ENCODE results near the gene CDC42BPB.

Gene CDC42BPB

DNA sequence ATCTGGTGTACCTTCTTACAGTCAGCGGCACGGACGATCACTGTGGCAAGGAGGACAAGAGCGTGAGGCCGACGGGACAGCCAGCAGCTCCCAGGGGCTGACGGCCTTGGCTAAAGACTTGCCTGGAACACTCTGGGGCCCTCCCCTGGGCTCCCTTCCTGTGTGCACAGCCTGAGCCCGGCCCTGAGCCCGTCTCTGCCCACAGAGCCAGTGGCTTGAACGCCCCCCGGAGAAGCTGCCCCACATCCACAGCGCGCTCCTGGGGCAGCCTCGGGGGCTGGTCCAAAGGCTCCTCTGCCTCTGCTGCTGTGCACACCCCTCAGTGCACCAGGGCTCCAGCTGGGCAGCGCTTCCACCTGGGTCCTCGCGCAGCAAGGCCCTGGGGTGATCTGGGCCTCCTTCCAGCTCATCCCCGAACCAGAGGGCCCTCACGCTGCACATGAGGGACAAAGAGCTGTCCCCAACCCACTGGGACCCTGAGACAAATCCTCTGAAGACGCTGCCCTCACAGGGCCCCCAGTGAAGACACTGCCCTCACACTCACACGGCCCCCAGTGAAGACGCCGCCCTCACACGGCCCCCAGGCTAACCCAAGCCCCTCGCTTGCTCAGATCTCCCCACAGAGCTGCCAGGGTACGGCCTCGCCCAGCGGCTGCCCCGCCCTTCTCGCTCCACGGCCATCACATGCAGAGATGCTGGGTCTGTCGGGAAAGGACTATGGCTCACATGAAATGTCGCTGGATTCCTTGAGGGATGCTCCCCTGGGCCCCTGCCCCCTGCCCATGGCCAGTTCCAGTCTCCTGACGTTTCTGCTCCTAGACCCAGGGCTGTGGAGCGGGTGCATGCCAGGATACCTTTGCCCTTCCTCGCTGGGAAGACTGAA, 112.7 kb downstream of the CDC42BPB start:
- TF ChIP-seq POLR2AphosphoS5 (IDR thresholded peaks at IDR 0.05; ENCODE audit: low read depth, low read length): no peak
- TF ChIP-seq PAX5 (IDR thresholded peaks at IDR 0.05; ENCODE audit: insufficient read depth, low read length, severe bottlenecking): no peak
- no peak for TF ChIP-seq POU2F2 (IDR thresholded peaks at IDR 0.05; ENCODE audit: low read depth, low read length)
- TF ChIP-seq POLR2A (IDR thresholded peaks at IDR 0.05; ENCODE audit: low read depth, low read length): no peak
- TF ChIP-seq TAF1 (IDR thresholded peaks at IDR 0.05; ENCODE audit: low read depth, low read length): no peak
- no peak for TF ChIP-seq SPI1 (IDR thresholded peaks at IDR 0.05; ENCODE audit: low read depth, low read length)
- DNase-seq (ENCODE audit: insufficient read length, low spot score) (no peak), FAIRE-seq (no peak)

DNA sequence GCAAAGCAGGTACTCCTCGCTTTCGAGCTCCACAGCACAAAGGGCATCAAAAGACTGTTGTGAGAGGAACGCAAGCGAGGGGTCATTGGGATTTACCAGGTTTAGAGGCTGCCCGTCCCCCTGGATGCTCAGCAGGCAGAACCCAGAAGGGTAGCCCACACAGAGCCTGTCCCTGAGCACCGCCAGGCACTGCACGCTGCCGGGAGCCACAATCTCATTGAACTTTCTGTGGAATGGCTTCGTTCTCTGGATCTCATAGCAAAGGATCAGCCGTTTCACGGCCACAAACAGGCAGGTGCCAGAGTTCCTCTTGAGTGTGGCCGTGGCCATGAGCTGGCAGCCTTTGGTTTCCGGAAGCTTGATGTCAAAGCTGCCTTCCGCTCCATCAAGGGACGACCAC, 113.4 kb downstream of the CDC42BPB start:
- no peak for DNase-seq (ENCODE audit: insufficient read length, low spot score)

DNA sequence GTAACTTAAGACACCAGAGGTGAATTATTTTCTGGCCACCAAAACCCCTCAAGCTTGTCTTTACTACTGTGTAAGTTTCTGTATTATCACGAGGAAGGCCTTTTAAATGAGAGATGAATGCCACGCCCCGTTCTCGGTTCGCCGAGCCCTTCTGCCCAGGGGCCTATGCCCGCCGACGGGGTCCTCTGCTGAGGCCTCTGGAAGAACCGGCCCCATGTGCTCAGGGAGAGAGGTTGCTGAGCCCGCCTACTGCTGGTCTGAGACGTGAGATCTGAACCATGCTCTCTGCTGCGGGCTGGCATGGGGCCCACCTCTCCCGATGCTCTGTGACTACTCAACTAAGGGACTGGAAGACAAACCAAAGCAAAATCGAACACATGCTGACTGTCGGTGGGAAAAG, 113.9 kb downstream of the CDC42BPB start:
- no peak for FAIRE-seq
- DNase-seq (ENCODE audit: insufficient read length, low spot score): no peak
- TF ChIP-seq SPI1 (IDR thresholded peaks at IDR 0.05; ENCODE audit: low read depth, low read length): no peak
- TF ChIP-seq TAF1 (IDR thresholded peaks at IDR 0.05; ENCODE audit: low read depth, low read length): no peak
- TF ChIP-seq PAX5 (IDR thresholded peaks at IDR 0.05; ENCODE audit: insufficient read depth, low read length, severe bottlenecking): no peak
- TF ChIP-seq POU2F2 (IDR thresholded peaks at IDR 0.05; ENCODE audit: low read depth, low read length): no peak
- TF ChIP-seq POLR2AphosphoS5 (IDR thresholded peaks at IDR 0.05; ENCODE audit: low read depth, low read length): no peak
- no peak for TF ChIP-seq POLR2A (IDR thresholded peaks at IDR 0.05; ENCODE audit: low read depth, low read length)

More for the DNA sequence above, 113.4 kb downstream of the CDC42BPB start:
- FAIRE-seq: no peak
- no peak for TF ChIP-seq POLR2A (IDR thresholded peaks at IDR 0.05; ENCODE audit: low read depth, low read length)
- TF ChIP-seq PAX5 (IDR thresholded peaks at IDR 0.05; ENCODE audit: insufficient read depth, low read length, severe bottlenecking): no peak
- TF ChIP-seq SPI1 (IDR thresholded peaks at IDR 0.05; ENCODE audit: low read depth, low read length): no peak
- no peak for TF ChIP-seq POU2F2 (IDR thresholded peaks at IDR 0.05; ENCODE audit: low read depth, low read length)
- no peak for TF ChIP-seq POLR2AphosphoS5 (IDR thresholded peaks at IDR 0.05; ENCODE audit: low read depth, low read length)

DNA sequence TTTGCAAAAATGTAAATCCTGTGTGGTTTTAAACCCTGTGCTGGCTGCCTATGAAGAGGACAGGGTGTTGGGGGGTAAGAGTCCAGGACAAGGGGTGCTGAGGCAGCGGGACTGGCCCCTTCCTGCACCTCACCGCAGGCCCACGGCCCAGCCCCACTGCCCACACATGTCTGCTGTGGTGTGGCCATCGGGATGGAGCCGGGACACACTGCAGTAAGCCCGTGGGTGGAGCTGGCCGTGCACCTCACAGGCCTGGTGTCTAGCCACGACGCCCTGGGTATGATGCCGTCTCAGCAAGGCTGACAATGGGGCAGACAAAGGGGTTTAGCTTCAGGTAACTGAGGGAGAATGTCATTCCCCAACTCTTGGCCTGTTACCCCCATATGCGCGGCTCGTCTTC, 115.3 kb downstream of the CDC42BPB start:
- TF ChIP-seq POLR2A (IDR thresholded peaks at IDR 0.05; ENCODE audit: low read depth, low read length): no peak
- no peak for TF ChIP-seq POLR2AphosphoS5 (IDR thresholded peaks at IDR 0.05; ENCODE audit: low read depth, low read length)
- TF ChIP-seq PAX5 (IDR thresholded peaks at IDR 0.05; ENCODE audit: insufficient read depth, low read length, severe bottlenecking): no peak
- TF ChIP-seq TAF1 (IDR thresholded peaks at IDR 0.05; ENCODE audit: low read depth, low read length): no peak
- TF ChIP-seq SPI1 (IDR thresholded peaks at IDR 0.05; ENCODE audit: low read depth, low read length): no peak
- no peak for TF ChIP-seq POU2F2 (IDR thresholded peaks at IDR 0.05; ENCODE audit: low read depth, low read length)
- DNase-seq (ENCODE audit: insufficient read length, low spot score) (no peak), FAIRE-seq (no peak)

DNA sequence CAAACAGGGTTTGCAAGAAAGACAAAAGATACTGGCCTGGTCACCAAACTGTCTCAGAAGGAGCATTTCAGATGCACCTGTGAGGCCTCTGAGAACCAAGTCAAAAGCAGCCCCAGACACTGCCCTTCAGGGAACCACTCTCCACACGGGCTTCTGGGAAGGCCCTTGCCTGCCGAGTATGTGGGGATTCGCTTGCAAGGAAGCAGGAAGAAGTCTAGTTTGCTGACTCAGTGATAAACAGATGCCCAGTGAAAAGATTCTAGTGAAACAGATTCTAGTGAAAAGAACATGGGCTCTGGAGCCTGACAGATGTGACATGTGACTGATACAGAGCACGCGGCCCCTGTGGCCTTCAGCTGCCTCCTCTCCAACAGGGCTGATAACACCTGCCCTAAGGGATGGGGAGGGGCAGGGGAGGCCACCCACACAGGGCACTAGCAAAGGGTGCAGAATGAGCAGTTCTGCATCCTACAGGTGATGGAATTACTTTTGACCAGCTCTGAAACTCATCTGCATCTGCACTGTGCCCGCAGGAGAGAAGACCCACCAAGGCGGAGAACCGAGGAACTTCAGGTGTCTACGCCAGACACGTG, 115.8 kb downstream of the CDC42BPB start:
- DNase-seq (ENCODE audit: insufficient read length, low spot score) (no peak), FAIRE-seq (peak; percentile 74)
- TF ChIP-seq TAF1 (IDR thresholded peaks at IDR 0.05; ENCODE audit: low read depth, low read length) (no peak), POU2F2 (IDR thresholded peaks at IDR 0.05; ENCODE audit: low read depth, low read length) (no peak), POLR2A (IDR thresholded peaks at IDR 0.05; ENCODE audit: low read depth, low read length) (no peak), SPI1 (IDR thresholded peaks at IDR 0.05; ENCODE audit: low read depth, low read length) (no peak), POLR2AphosphoS5 (IDR thresholded peaks at IDR 0.05; ENCODE audit: low read depth, low read length) (no peak), PAX5 (IDR thresholded peaks at IDR 0.05; ENCODE audit: insufficient read depth, low read length, severe bottlenecking) (no peak)

DNA sequence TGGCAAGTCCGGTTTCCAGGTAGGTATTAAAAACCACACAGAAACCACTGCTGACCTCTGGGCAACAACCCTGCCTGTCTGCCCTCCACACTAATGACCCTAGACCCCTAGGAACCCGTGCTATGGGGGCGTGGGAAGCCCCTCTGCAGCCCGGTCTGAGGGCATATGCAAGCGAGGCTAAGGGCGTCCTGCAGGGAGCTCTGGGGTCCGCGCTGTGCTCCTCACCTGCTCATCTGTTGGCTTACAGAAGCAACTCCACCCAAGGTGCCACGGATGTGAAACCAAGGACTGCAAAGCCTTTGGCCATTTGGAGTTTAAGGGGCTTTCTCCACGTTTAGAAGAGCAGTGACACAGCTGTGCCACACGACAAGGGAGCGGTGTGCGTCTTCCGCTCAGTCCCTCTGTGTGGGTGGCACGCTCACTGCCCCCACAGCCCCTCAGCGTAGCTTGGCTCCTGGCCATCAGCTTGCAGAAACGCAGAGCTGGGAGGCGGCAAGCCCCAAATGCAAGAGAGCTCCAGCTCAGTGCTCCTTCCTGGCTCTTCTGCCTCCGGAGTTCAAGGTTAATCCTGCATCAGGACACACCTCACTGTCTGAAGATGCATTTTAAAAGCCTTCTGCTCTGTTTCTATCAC, 116.5 kb downstream of the CDC42BPB start:
- TF ChIP-seq POU2F2 (IDR thresholded peaks at IDR 0.05; ENCODE audit: low read depth, low read length) (no peak), PAX5 (IDR thresholded peaks at IDR 0.05; ENCODE audit: insufficient read depth, low read length, severe bottlenecking) (no peak)
- no peak for DNase-seq (ENCODE audit: insufficient read length, low spot score)
- no peak for FAIRE-seq

DNA sequence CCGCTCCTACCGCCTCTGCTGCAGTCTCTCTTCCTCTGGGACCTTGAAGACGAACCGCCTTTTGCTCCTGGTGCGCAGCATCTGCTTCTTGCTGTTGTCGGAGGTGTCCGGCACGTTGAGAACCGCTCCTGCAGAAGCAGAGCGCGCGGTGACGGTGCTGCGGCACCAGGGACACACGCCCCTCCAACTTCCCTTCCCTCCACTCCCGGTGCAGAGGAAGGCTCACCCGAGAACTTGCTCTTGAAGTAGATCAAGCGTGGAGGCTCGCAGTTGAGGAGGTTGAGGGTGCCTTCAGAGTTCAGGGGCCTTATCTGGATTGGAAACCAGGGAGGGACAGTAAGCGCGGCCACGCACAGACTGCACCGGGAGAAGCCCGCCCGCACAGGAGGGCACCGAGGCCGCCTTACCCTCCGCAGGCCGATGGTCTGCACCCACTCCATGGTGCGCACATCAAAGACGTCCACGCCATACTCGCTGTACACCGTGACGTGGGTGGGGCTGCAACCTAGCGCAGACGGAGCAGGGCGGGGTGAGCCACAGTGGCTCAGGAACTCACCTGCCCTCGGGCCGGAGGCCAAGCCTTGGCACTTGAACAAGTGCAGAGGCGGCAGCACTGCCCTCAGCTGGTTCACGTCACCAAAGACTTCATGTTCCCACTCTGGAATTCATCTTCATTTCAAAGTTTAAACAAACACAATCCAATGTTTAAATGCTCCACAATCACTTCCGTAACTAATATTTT, 117.4 kb downstream of the CDC42BPB start:
- DNase-seq (ENCODE audit: insufficient read length, low spot score): no peak
- FAIRE-seq: no peak
- TF ChIP-seq POLR2A (IDR thresholded peaks at IDR 0.05; ENCODE audit: low read depth, low read length) (no peak), POU2F2 (IDR thresholded peaks at IDR 0.05; ENCODE audit: low read depth, low read length) (no peak), TAF1 (IDR thresholded peaks at IDR 0.05; ENCODE audit: low read depth, low read length) (no peak), POLR2AphosphoS5 (IDR thresholded peaks at IDR 0.05; ENCODE audit: low read depth, low read length) (no peak), PAX5 (IDR thresholded peaks at IDR 0.05; ENCODE audit: insufficient read depth, low read length, severe bottlenecking) (no peak), SPI1 (IDR thresholded peaks at IDR 0.05; ENCODE audit: low read depth, low read length) (no peak)

DNA sequence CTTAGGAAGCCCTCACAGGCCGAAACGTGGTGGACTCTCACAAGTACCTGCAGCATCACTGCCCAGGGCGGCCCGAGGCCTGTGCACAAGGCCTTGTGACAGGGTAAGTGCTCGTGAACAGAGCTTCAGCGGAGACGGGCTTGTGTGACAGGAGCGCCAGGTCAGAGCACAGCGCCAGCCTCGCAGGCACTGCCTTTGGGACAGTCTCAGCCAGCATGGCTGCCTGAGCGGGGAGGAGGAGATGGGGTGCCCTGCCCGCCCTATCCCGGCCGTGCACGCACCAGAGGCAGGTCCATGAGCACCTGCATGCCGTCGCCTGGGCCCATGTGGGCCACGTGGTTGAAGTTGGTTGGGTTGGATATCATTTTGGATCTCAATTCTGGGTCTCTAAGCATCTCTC, 118.0 kb downstream of the CDC42BPB start:
- FAIRE-seq (no peak), DNase-seq (ENCODE audit: insufficient read length, low spot score) (no peak)
- TF ChIP-seq TAF1 (IDR thresholded peaks at IDR 0.05; ENCODE audit: low read depth, low read length): no peak

DNA sequence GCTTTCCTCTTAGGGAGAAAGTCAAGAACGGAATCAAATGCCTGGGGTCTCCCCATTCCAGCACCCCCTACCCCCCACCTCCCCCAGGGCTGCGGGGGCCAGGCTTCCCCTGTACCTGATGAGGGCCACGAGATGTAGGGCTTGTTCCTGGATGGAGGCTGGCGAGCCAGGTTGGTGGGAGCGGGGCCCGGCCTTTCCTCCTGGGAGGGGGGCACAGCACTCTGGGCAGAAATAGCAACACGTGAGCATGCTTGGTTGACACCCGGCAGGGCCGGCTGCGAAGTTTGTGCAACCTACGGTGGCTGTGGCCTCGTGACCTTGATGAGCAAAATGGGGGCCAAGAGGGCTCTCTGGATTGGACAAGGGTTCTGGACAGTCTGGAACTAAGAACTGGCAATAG, 119.2 kb downstream of the CDC42BPB start:
- DNase-seq (ENCODE audit: insufficient read length, low spot score) (no peak), FAIRE-seq (no peak)
- TF ChIP-seq POU2F2 (IDR thresholded peaks at IDR 0.05; ENCODE audit: low read depth, low read length) (no peak), POLR2AphosphoS5 (IDR thresholded peaks at IDR 0.05; ENCODE audit: low read depth, low read length) (no peak), TAF1 (IDR thresholded peaks at IDR 0.05; ENCODE audit: low read depth, low read length) (no peak), SPI1 (IDR thresholded peaks at IDR 0.05; ENCODE audit: low read depth, low read length) (no peak), PAX5 (IDR thresholded peaks at IDR 0.05; ENCODE audit: insufficient read depth, low read length, severe bottlenecking) (no peak), POLR2A (IDR thresholded peaks at IDR 0.05; ENCODE audit: low read depth, low read length) (no peak)
